Fibroblast of the conjunctiva (primary cell): ENCODE data around the gene TCF3.
"Not testable (repeated sequence)": the region's sequence is repeated elsewhere in the genome, so short reads cannot be mapped to it uniquely, and the experiment has no call there.

Experiments used
- DNase-seq: peaks from one replicate; pipeline ENCODE4 v3.0.0-alpha.2; 2010; ENCODE audit warnings: low read depth

The TCF3 gene

GRCh38 chr19:1672769-1673644 is 20.6 kb upstream of the TCF3 start:
- DNase-seq, result no peak

GRCh38 chr19:1672038-1672768 is 19.8 kb upstream of the TCF3 start:
- DNase-seq, result peak; percentile 13

- no peak for DNase-seq
Measured at GRCh38 chr19:1671716-1672037, 19.3 kb upstream of the TCF3 start.

GRCh38 chr19:1670747-1671146 is 18.3 kb upstream of the TCF3 start:
- DNase-seq, result not testable (repeated sequence)

- no peak for DNase-seq
Measured at GRCh38 chr19:1668486-1669270, 16.3 kb upstream of the TCF3 start.

- no peak for DNase-seq
Measured at GRCh38 chr19:1668048-1668485, 15.7 kb upstream of the TCF3 start.

GRCh38 chr19:1665565-1666047 is 13.2 kb upstream of the TCF3 start:
- no peak for DNase-seq

GRCh38 chr19:1663852-1664251 is 11.4 kb upstream of the TCF3 start:
- no peak for DNase-seq

GRCh38 chr19:1663227-1663626 is 10.8 kb upstream of the TCF3 start:
- not testable (repeated sequence) for DNase-seq

- no peak for DNase-seq
Measured at GRCh38 chr19:1661995-1662394, 9.6 kb upstream of the TCF3 start.

GRCh38 chr19:1659084-1659427 is 6.6 kb upstream of the TCF3 start:
- no peak for DNase-seq

- DNase-seq, result no peak
Measured at GRCh38 chr19:1658150-1659083, 6.0 kb upstream of the TCF3 start.

GRCh38 chr19:1657746-1658145 is 5.3 kb upstream of the TCF3 start:
- DNase-seq, result no peak

GRCh38 chr19:1656988-1657536 is 4.6 kb upstream of the TCF3 start:
- DNase-seq, result no peak

- no peak for DNase-seq
Measured at GRCh38 chr19:1655987-1656608, 3.7 kb upstream of the TCF3 start.

GRCh38 chr19:1655131-1655981 is 2.9 kb upstream of the TCF3 start:
- no peak for DNase-seq

- DNase-seq, result no peak
Measured at GRCh38 chr19:1654178-1654792, 1.9 kb upstream of the TCF3 start.

GRCh38 chr19:1653300-1653628 is 849 bp upstream of the TCF3 start:
- no peak for DNase-seq

- no peak for DNase-seq
Measured at GRCh38 chr19:1651568-1652291, 685 bp downstream of the TCF3 start.
